ENCODE data around the gene SHISA9. TPM values are rescaled to one million over a fixed set of nuclear protein-coding genes. Genes with fewer than 3 reads are reported as not detected.

SHISA9 gene
- total RNA-seq, 1 donor from 2014 or later = 0.52 TPM

GRCh38 chr16:13264749-13265552 lies 363.6 kb downstream of the SHISA9 start:
- no peak for DNase-seq (ENCODE audit: low spot score)

- no peak for DNase-seq (ENCODE audit: low spot score)
These were observed 368.0 kb downstream of the SHISA9 start for GRCh38 chr16:13269359-13269758.

GRCh38 chr16:13269905-13270528 lies 368.6 kb downstream of the SHISA9 start:
- DNase-seq (ENCODE audit: low spot score) = no peak

- no peak for DNase-seq (ENCODE audit: low spot score)
These were observed 369.2 kb downstream of the SHISA9 start for GRCh38 chr16:13270602-13271001.

- no peak for DNase-seq (ENCODE audit: low spot score)
These were observed 388.1 kb downstream of the SHISA9 start for GRCh38 chr16:13289515-13289914.

Other genes with a start within 250 kb of the SHISA9 start
- gene CPPED1, start 97.7 kb upstream of the SHISA9 start, total RNA-seq = 21.4 TPM